ENCODE measurements around the gene PZP.

The PZP gene

DNA sequence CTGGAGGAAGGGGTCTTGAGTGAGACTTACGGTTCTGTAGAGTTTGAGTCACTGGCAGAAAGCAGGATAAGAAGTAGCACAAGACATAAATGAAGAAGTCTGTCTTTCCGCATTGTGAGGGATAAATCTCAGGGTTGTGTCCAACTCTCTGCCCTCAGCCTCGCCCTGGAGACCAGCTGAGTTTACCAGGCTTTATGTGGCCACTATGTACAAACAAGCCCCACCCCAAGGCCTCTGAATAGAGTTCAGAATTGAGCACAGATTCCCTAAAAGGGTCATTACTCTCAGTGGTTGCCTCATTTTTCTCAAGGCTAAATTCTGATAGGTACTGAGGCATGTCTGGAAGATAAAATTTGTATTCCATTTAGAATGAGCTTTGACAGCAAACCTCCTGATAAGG, at the start of gene PZP:
TSS of gene PZP (minus strand) at position 167 of the 400 bp plus-strand sequence. CDS start at position 113, 54 bp downstream.
- Histone ChIP-seq H3K4me2 (no peak within 1 kb of the TSS), H4K20me1 (ENCODE audit: insufficient read depth) (no peaks in the 10 kb centered on the region), H3K36me3 (ENCODE audit: insufficient read depth) (no peaks in the 10 kb centered on the region), H3K27me3 (ENCODE audit: insufficient read depth, low read depth) (no peaks in the 10 kb centered on the region), H3K4me1 (ENCODE audit: low read depth, poor library complexity, severe bottlenecking) (no peaks in the 10 kb centered on the region), H3K79me2 (ENCODE audit: insufficient read depth, low read depth) (no peaks in the 10 kb centered on the region), H3K4me3 (IDR thresholded peaks at IDR 0.05; ENCODE audit: insufficient read depth, low read depth, low read length) (no peak within 1 kb of the TSS), H2AFZ (ENCODE audit: low read depth) (no peak within 1 kb of the TSS), H3K9ac (no peak within 1 kb of the TSS), H3K27ac (no peak within 1 kb of the TSS)
- TF ChIP-seq, protein P1, sequence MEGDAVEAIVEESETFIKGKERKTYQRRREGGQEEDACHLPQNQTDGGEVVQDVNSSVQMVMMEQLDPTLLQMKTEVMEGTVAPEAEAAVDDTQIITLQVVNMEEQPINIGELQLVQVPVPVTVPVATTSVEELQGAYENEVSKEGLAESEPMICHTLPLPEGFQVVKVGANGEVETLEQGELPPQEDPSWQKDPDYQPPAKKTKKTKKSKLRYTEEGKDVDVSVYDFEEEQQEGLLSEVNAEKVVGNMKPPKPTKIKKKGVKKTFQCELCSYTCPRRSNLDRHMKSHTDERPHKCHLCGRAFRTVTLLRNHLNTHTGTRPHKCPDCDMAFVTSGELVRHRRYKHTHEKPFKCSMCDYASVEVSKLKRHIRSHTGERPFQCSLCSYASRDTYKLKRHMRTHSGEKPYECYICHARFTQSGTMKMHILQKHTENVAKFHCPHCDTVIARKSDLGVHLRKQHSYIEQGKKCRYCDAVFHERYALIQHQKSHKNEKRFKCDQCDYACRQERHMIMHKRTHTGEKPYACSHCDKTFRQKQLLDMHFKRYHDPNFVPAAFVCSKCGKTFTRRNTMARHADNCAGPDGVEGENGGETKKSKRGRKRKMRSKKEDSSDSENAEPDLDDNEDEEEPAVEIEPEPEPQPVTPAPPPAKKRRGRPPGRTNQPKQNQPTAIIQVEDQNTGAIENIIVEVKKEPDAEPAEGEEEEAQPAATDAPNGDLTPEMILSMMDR (conservative IDR thresholded peaks at IDR 0.05; ENCODE audit: low read depth, low read length), result no peak

DNA sequence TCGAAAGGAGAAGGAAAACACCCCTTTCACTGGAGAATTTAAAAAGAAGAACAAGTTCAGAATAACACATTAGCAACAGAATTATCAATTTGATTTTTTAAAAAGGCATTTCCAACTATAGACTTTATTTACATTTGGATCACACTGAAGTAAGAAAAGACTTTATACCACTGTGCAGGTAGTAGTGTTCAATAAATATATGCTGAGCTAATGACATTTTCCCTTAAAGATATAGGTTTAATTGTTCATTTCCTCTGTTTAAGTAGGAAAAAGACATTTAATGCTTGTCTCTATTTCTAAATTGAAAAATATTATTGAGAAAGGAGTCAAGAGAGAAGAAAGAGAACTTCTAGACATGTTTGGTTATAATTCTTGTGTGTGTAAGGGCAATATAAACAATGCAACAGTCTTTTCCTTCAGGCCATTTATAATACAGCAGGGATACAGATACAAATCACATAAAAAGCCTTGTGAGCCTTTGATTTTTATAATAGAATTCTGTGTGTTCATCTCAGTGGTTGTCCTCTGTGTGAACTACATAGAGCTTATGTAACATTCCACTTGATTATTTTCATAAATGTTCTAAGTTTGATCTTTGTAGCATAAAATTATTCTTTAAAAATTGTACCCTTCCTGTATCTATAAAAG, 48.7 kb upstream of the PZP start:
- peaks cover 11% of the 10 kb centered on the region for H3K4me1 ChIP-seq (ENCODE audit: low read depth, poor library complexity, severe bottlenecking)
- no peaks in the 10 kb centered on the region for H3K79me2 ChIP-seq (ENCODE audit: insufficient read depth, low read depth)
- no peaks in the 10 kb centered on the region for H4K20me1 ChIP-seq (ENCODE audit: insufficient read depth)
- H3K4me2 ChIP-seq, result no peak overlapping the region
- H3K4me3 ChIP-seq (IDR thresholded peaks at IDR 0.05; ENCODE audit: insufficient read depth, low read depth, low read length), result no peak overlapping the region
- no peaks in the 10 kb centered on the region for H3K36me3 ChIP-seq (ENCODE audit: insufficient read depth)
- no peak overlapping the region for H2AFZ ChIP-seq (ENCODE audit: low read depth)
- no peak overlapping the region for H3K27ac ChIP-seq
- TF ChIP-seq, protein P1 (conservative IDR thresholded peaks at IDR 0.05; ENCODE audit: low read depth, low read length), result no peak
- no peak overlapping the region for H3K9ac ChIP-seq
- H3K27me3 ChIP-seq (ENCODE audit: insufficient read depth, low read depth), result no peaks in the 10 kb centered on the region

GRCh38 chr12:9256341-9256740, 48.1 kb upstream of the PZP start:
- TF ChIP-seq, protein P1 (conservative IDR thresholded peaks at IDR 0.05; ENCODE audit: low read depth, low read length), result no peak

DNA sequence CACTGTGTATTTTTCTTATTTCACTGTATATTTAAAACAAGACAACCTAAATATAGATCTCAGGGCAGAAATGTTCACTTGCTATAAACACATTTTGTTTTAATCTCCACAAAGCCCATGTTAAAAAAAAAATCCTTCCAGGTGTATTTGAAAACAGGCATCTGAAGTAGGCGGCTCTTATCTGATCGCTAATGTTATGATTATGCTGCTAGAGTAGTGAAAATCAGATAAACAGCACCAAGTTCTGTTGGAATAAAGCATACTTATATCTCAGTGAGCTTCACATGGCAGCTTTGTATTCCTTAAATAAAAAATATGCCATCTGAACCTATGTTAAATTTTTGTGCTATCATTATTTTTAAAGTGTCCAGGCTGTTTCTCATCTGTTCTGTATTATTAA, 47.6 kb upstream of the PZP start:
- no peak overlapping the region for H3K27ac ChIP-seq
- TF ChIP-seq, protein P1 (conservative IDR thresholded peaks at IDR 0.05; ENCODE audit: low read depth, low read length), result no peak
- no peak overlapping the region for H3K4me2 ChIP-seq
- no peaks in the 10 kb centered on the region for H3K79me2 ChIP-seq (ENCODE audit: insufficient read depth, low read depth)
- no peak overlapping the region for H3K9ac ChIP-seq
- no peak overlapping the region for H2AFZ ChIP-seq (ENCODE audit: low read depth)
- H4K20me1 ChIP-seq (ENCODE audit: insufficient read depth), result no peaks in the 10 kb centered on the region
- no peaks in the 10 kb centered on the region for H3K27me3 ChIP-seq (ENCODE audit: insufficient read depth, low read depth)
- H3K36me3 ChIP-seq (ENCODE audit: insufficient read depth), result no peaks in the 10 kb centered on the region
- no peak overlapping the region for H3K4me3 ChIP-seq (IDR thresholded peaks at IDR 0.05; ENCODE audit: insufficient read depth, low read depth, low read length)
- peaks cover 8% of the 10 kb centered on the region for H3K4me1 ChIP-seq (ENCODE audit: low read depth, poor library complexity, severe bottlenecking)

More at GRCh38 chr12:9256341-9256740, 48.1 kb upstream of the PZP start:
- no peaks in the 10 kb centered on the region for H4K20me1 ChIP-seq (ENCODE audit: insufficient read depth)
- H3K36me3 ChIP-seq (ENCODE audit: insufficient read depth), result no peaks in the 10 kb centered on the region
- peaks cover 11% of the 10 kb centered on the region for H3K4me1 ChIP-seq (ENCODE audit: low read depth, poor library complexity, severe bottlenecking)
- no peak overlapping the region for H2AFZ ChIP-seq (ENCODE audit: low read depth)
- no peak overlapping the region for H3K4me2 ChIP-seq
- no peak overlapping the region for H3K27ac ChIP-seq
- no peak overlapping the region for H3K9ac ChIP-seq
- H3K4me3 ChIP-seq (IDR thresholded peaks at IDR 0.05; ENCODE audit: insufficient read depth, low read depth, low read length), result no peak overlapping the region
- no peaks in the 10 kb centered on the region for H3K79me2 ChIP-seq (ENCODE audit: insufficient read depth, low read depth)
- no peaks in the 10 kb centered on the region for H3K27me3 ChIP-seq (ENCODE audit: insufficient read depth, low read depth)

Measured in KMS-11 (cell line).